GM19455 (cell line): ENCODE data around the gene ATXN1.

Source experiments
- ATAC-seq: cut with Tn5 transposase; IDR thresholded peaks from one replicate; pipeline ENCODE4 v1.9.1; 2021; ENCODE audit not compliant: unreplicated experiment

Gene ATXN1

GRCh38 chr6:16518265-16518664 lies 243.0 kb downstream of the ATXN1 start:
- no peak for ATAC-seq

DNA sequence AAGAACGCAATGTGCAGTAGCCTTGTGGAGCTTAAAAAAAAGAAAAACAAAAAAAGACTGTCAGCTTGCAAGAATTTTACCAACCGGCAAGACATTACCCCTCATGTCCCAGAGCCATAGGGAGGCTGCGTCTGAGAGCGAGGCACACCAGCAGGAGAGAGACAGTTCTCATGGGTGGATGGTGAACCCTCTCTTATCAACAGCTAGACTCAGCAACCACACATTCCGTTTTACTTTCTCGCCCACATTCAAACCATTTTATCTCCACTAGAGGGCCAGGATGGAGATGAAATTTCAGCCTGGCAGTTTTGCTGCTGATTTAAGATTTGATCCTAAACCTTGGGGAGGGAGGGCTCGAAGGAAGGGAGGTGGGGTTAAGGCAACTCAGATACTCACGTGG lies 247.0 kb downstream of the ATXN1 start:
- no peak for ATAC-seq

DNA sequence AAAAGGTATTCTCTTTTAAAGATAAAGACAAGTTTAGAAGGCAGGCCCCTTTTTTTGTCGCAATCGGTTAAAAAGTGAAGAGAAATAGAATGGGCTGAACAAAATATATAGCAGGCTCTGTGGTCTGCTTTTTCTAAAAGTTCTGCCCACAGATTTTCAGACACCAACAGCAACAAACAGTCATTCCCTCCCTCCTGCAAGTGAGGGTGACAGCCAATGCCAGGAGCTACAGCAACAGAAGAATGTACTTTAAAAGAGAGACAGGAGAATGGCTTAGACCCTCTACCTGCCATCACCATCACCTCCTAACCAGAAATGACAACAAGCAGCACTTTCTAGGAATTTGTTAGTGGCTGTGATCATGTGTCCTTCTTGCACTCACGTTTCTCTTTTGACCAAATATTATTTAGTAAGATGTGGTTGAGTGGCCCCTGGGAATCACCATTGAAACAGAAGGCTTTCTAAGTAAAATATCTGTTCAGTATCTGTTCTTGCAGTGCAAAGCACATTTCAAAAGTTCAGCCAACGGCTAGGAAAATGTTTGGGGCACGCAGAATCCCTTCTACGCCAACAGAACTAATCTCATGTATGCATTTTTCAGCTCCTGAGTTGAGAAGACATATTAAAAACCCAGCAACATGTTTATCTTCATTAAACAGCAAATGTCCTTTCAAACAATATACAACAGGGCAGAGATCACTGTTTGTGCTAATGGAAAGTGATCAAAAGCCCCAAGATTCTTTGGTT lies 248.5 kb downstream of the ATXN1 start:
- ATAC-seq: peak; percentile 20

GRCh38 chr6:16511723-16512489 lies 249.4 kb downstream of the ATXN1 start:
- ATAC-seq: peak; percentile 66

DNA sequence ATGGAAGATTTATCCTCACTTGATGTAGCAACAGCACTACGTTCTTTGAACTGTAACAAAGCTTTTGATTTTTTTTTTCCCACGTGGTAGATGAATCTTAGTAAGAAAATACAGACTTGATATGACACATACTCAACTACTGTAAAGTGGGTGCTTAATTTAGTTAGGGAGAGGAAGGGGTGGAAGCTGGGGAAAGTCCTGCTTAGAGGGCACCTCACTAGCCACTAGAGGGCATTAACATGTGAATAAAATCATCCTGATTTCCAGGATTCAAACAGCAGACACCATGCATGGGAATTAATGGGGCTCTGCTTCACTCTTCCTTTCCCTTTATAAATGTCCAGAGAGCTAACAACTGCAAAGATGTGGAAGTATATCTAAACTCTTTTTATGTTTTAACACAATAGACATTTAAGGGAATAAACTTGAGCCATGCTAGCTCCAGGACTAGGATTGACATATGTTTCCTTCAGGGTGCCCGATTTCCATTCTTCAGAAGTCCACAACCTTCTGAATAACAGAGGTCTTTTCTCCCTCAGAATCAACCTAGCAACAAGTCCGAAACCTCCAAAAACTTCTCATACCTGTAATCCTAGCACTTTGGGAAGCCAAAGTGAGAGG lies 250.1 kb downstream of the ATXN1 start:
- ATAC-seq: no peak

DNA sequence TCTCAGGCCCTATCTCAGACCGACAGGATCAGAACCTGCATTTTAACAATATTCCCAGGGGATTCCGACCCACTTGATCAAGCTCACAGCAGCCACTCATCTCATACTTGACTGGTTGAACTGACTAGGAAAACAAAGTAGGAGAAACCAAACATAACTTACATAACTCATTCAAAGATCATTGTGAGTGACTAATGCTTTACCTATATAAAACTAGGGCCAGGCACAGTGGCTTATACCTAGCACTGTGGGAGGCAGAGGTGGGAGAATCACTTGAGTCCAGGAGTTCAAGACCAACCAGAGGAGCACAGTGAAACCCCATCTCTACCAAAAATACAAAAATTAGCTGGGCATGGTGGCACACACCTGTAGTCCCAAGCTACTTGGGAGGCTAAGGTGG lies 251.0 kb downstream of the ATXN1 start:
- ATAC-seq: no peak

DNA sequence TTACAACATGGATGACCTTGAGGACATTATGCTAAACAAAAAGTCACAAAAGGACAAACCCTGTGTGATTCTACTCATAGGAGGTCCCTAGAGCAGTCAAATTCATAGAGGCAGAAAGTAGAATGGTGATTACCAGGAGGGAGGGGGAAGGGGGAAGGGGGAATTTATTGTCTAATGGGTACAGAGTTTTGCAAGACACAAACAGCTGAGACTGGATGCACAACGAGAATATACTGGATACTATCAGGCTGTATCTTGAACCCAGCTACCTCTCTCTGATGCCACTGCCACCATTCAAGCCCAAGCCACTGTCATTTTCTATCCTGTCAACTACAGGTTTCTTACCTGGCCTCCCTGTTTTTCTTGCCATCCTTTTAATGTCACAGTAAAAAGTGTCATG lies 252.3 kb downstream of the ATXN1 start:
- ATAC-seq: no peak

DNA sequence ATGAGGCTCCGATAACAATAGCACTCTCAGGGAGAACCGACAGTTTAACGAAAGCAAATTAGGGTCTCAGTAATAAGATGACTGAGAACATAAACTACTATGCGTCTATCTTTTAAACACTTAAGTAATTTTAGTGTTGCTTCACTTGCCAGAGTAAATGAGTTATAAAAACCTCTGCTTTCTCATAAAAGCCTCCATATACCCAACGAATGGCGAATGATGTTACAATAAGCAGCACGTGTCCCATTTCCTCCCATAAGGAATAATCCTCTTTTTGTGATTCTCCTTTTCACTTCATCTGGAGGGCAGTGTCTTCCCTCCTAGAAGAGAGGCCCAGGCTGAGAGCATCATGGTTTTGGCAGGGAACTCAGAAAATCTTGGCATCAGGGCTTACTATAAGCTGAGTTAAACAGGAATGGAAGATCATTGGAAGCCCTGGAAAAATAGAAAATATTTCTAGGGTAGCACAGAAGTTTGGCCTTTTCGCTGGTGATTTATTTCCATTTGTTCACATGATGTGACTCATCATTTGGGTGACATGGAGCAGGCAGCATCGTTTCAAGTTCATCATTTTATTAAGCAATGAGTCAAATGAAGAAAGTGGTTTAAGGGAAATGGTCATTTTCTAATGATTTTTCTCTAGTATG lies 255.4 kb downstream of the ATXN1 start:
- no peak for ATAC-seq

DNA sequence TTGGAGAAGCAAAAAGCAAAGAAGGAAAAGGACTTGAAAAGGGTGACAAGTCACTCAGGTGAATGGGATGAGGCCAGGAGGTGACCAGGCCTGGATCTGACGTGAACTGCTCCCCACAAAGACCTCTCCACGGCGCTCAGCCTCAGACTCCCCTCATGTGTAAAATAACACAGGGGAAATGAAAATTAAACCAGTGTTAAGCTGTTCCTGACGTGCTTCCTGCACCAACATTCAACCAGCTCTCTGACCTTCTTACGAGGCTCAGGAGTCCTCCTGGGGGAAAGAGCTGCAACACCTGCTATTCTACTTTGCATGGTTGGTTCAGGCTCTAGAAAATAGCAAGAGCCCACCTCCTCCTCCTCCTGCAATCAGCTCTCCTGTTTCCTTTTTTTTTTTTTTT lies 256.7 kb downstream of the ATXN1 start:
- ATAC-seq: peak; percentile 23

DNA sequence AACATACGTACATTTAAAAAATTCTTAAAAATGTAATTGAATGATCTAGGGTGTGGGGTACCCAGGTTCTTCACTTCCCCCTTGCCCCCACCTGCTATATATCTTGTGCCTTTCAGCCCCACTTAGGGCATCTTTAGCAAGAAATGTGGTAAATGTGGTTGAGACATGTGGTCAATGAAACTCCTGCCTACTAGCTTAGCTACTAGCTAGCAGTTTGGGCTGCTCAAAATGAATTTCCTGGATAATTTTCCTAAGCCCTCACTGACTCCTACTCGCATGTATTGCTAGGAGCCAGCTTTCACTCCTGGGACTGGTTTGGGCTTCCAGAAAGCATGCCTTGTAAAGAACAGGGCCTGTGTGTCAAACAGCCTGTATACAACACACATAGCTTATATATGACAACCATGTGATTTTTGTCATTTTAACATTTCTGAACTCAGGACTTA lies 257.3 kb downstream of the ATXN1 start:
- peak; percentile 65 for ATAC-seq

GRCh38 chr6:16503241-16503775 lies 258.0 kb downstream of the ATXN1 start:
- no peak for ATAC-seq

DNA sequence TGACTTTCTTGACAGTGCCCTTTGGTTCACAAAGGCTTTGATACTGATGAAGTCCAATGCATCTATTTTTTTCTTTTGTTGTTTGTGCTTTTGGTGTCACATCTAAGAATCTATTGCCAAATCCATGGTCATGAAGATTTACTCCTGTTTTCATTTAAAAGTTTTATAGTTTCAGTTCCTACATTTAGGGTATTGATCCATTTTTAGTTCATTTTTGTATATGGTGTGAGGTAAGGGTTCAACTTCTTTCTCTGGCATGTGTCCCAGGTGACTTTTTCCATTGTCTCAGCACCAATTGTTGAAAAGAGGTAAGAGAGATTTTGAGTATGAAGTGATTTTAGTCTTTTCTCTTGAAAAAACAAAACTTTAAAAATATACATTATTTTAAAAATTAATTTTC lies 262.3 kb downstream of the ATXN1 start:
- no peak for ATAC-seq

DNA sequence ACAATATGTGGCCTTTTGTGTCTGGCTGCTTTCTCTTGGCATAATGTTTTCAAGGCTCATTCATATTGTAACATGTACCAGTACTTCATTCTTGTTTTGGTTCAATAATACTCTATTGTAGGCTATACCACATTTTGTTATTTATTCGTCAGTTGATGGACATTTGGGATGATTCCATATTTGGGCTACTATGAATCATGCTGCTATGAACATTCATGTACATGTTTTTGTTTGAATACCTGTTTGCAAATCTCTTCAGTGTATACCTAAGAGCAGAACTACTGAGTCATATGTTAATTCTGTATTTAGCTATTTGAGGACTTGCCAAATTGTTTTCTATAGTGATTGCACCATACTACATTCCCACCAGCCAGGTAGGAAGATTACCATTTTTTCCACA lies 263.0 kb downstream of the ATXN1 start:
- no peak for ATAC-seq

GRCh38 chr6:16496991-16497801 lies 264.1 kb downstream of the ATXN1 start:
- ATAC-seq: no peak

GRCh38 chr6:16496210-16496609 lies 265.1 kb downstream of the ATXN1 start:
- no peak for ATAC-seq

DNA sequence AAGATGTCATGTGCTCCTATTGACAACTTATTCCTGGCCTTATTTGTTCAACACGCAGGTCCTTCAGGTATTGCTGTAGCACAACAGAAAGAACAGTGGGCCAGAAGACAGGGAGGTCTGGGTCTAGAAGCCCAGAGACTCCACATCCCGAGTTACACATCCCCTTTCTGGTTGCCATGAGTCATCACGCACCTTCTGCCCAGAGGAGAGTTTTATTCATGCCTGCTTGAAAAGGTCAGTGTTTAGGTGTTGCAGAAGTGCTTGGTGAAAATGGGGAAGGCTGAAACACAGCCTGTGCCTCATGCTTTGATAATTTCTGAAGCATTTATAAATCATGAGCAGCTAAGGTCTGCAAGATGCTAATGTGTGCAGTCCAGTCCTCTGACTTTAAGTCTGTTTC lies 266.5 kb downstream of the ATXN1 start:
- ATAC-seq: peak; percentile 87

DNA sequence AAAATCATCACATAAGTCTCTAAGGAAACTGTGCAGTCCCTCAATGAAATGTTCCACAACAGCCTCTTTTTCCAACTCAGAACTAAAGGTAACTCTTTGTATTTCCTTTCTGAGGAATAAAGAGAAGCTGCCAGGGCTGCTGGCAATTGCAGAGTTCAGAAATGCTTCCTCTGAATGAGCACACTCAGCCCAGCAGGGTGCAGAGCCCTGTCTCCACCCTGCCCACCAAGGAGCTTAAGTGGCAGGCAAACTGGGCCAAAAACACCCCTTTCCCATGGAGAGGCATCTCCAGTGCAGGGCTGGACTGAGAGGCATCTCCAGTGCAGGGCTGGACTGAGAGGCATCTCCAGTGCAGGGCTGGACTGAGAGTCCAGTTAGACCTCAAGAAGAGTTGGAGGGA lies 267.5 kb downstream of the ATXN1 start:
- no peak for ATAC-seq

DNA sequence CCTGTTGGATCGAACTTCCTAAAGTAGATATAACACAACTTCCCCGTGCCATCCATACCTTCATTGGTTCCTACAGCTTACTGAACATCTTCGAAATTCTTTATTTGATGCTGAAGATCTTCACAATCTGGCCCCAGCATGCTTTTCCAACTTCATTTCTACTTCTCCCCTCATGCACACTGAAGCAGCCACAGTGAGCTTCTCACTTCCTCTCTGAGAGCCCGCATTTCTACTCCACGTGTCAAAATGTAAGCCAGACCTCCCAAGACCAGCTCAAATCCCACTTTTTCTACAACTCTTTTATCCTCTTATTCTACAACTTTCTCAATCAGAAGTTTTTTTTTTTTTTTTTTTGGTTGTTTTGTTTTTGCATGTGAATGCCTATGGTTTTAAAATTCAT lies 268.1 kb downstream of the ATXN1 start:
- ATAC-seq: no peak

DNA sequence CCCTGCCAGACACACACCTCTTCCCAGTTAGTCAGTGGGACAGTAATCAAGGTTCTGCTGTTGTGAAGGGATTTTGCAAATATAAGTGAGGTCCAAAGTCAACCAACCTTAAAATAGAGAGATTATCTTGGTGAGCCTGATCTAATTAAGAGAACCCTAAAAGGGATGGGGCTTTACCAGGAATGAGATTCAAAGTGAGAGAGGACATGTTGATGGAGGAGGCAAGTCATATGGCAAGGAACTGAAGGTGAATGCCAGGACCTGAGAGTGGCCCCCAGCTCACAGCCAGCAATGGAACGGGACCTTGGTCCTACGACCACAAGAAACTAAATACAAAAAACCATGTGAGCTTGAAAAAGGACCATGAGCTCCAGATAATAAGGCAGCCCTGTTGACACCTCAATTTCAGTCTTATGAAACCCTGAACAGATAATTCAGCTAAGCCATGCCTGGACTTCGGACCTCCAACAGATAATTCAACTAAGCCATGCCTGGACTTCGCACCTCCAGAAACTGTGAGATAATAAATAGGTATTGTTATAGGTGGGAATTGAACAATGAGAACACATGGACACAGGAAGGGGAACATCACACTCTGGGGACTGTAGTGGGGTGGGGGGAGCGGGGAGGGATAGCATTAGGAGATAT lies 269.5 kb downstream of the ATXN1 start:
- no peak for ATAC-seq

GRCh38 chr6:16490616-16491015 lies 270.6 kb downstream of the ATXN1 start:
- no peak for ATAC-seq
